A549 (cell line): Measurements from ENCODE around the gene TRAF3IP1. TPM values are rescaled to one million over a fixed set of nuclear protein-coding genes. Genes with fewer than 3 reads are reported as not detected.
A peak's percentile ranks its signal among the peaks of the same experiment; 100 is the strongest.

Experiments
- ATAC-seq, 2 experiments: fragments of 200-7000 bp in 1 of 2; fragments of >200 bp in 1 of 2; cut with Nextera tagmentation in 1 of 2; cut with Tn5 transposase in 1 of 2; 3 replicates each; pipeline versions ENCODE4 v1.8.0 to v1.9.1; 2018 to 2020; ENCODE audit warnings: mild to moderate bottlenecking in 1 of 2, moderate library complexity in 1 of 2
- CTCF ChIA-PET: fragments of 300-600 bp; sonication (Branson Sonifier 250); formaldehyde crosslinking; extraction: SDS; loops from one replicate; lab custom pipeline; 2021; ENCODE audit warnings: antibody characterized with exemption, inconsistent platforms; lab: Yijun Ruan, JAX
- POLR2A ChIA-PET: fragments of 350-600 bp; formaldehyde crosslinking; extraction: SDS; loops from one replicate; lab custom pipeline; 2021; ENCODE audit warnings: antibody characterized with exemption, inconsistent platforms; lab: Yijun Ruan, JAX
- DNase-seq, 2 experiments: peaks; one replicate each; pipeline versions ENCODE4 v3.0.0 to v3.0.0-alpha.2; 2011 to 2016; ENCODE audit warnings: low read depth in 1 of 2, low spot score in 1 of 2
- FAIRE-seq: peaks from 2 replicates; lab custom pipeline; 2011; peaks lifted over from hg19 to GRCh38; lab: Jason Lieb, UNC
- H3K27ac ChIP-seq, 2 experiments: fragments of >200 bp; sonication (Bioruptor Twin); formaldehyde crosslinking; 3 replicates each; pipeline ENCODE4 v1.5.1; 2016 to 2017
- H3K4me1 ChIP-seq: fragments of >200 bp; sonication (Bioruptor Twin); formaldehyde crosslinking; 3 replicates; pipeline ENCODE4 v1.6.1; 2016
- H3K4me2 ChIP-seq: fragments of >200 bp; sonication (Bioruptor Twin); formaldehyde crosslinking; 3 replicates; pipeline ENCODE4 v1.6.1; 2016
- H3K4me3 ChIP-seq: fragments of >200 bp; sonication (Bioruptor Twin); formaldehyde crosslinking; 3 replicates; pipeline ENCODE4 v1.5.1; 2016
- H3K9me3 ChIP-seq: fragments of >200 bp; sonication (Bioruptor Twin); formaldehyde crosslinking; 3 replicates; pipeline ENCODE4 v1.6.1; 2016
- CBX2 ChIP-seq: fragments of 200-600 bp; sonication (generic); IDR thresholded peaks from 2 replicates; pipeline ENCODE4 v1.6.1; 2016; ENCODE audit warnings: low read depth, mild to moderate bottlenecking, borderline replicate concordance
- CEBPB ChIP-seq, 2 experiments: fragments of >200 bp in 1 of 2; sonication (Bioruptor Twin) in 1 of 2; formaldehyde crosslinking in 1 of 2; IDR thresholded peaks; 2 replicates each; pipeline ENCODE4 v1.6.1; 2012 to 2016
- EHF ChIP-seq: fragments of 250-450 bp; sonication (Bioruptor Pico); IDR thresholded peaks from 2 replicates; pipeline ENCODE4 v1.5.0; 2020; ENCODE audit warnings: mild to moderate bottlenecking
- EHMT2 ChIP-seq: fragments of 200-600 bp; sonication (generic); IDR thresholded peaks from 2 replicates; pipeline ENCODE4 v1.6.1; 2016; ENCODE audit warnings: antibody characterized with exemption, low read depth, mild to moderate bottlenecking, moderate library complexity
- ESRRA ChIP-seq: fragments of 150-350 bp; IDR thresholded peaks from 2 replicates; pipeline ENCODE4 v1.6.1; 2014; ENCODE audit warnings: mild to moderate bottlenecking, low read length, borderline replicate concordance
- FOSL2 ChIP-seq, 2 experiments: fragments of 450-650 bp in 1 of 2; fragments of >200 bp in 1 of 2; sonication (Bioruptor Twin) in 1 of 2; formaldehyde crosslinking; IDR thresholded peaks; 2 replicates each; pipeline versions ENCODE4 v1.5.0 to v1.6.1; 2016 to 2020; ENCODE audit warnings: mild to moderate bottlenecking in 1 of 2, moderate library complexity in 1 of 2
- GATA3 ChIP-seq: IDR thresholded peaks from 2 replicates; pipeline ENCODE4 v1.6.1; 2012; ENCODE audit warnings: borderline replicate concordance
- JUN ChIP-seq, 2 experiments: fragments of >200 bp; sonication (Bioruptor Twin); formaldehyde crosslinking; IDR thresholded peaks; 2 replicates in 1 of 2; 3 replicates in 1 of 2; pipeline ENCODE4 v1.6.1; 2016 to 2017
- MYC ChIP-seq: IDR thresholded peaks from 2 replicates; pipeline ENCODE4 v1.6.1; 2012; ENCODE audit warnings: mild to moderate bottlenecking, inconsistent platforms, low read length, improper control_type of control experiment, borderline replicate concordance
- NPAS2 ChIP-seq: fragments of 250-450 bp; sonication (Bioruptor Pico); IDR thresholded peaks from 2 replicates; pipeline ENCODE4 v1.8.0; 2022; ENCODE audit warnings: mild to moderate bottlenecking, moderate library complexity, borderline replicate concordance
- NR3C1 ChIP-seq: fragments of >200 bp; sonication (Bioruptor Twin); formaldehyde crosslinking; IDR thresholded peaks from 3 replicates; pipeline ENCODE4 v1.6.1; 2017
- PHF8 ChIP-seq: fragments of 200-600 bp; sonication (generic); IDR thresholded peaks from 2 replicates; pipeline ENCODE4 v1.6.1; 2016; ENCODE audit warnings: low read depth, mild to moderate bottlenecking, antibody characterized with exemption, moderate library complexity, borderline replicate concordance
- RCOR1 ChIP-seq: fragments of 150-350 bp; IDR thresholded peaks from 2 replicates; pipeline ENCODE4 v1.6.1; 2014; ENCODE audit warnings: antibody characterized with exemption, low read length, low read depth
- RFX5 ChIP-seq: fragments of 450-650 bp; IDR thresholded peaks from 2 replicates; pipeline ENCODE4 v1.7.1; 2014; ENCODE audit warnings: antibody characterized with exemption, mild to moderate bottlenecking, moderate library complexity
- SREBF2 ChIP-seq: fragments of 450-650 bp; IDR thresholded peaks from 2 replicates; pipeline ENCODE4 v1.6.1; 2014; ENCODE audit warnings: mild to moderate bottlenecking, moderate library complexity
- ZC3H11A ChIP-seq: fragments of 450-650 bp; IDR thresholded peaks from 2 replicates; pipeline ENCODE4 v1.6.1; 2014; ENCODE audit warnings: antibody characterized with exemption, mild to moderate bottlenecking
- ZFP36 ChIP-seq: fragments of 450-650 bp; IDR thresholded peaks from 2 replicates; pipeline ENCODE4 v1.6.1; 2014; ENCODE audit warnings: borderline replicate concordance; ENCODE audit not compliant: partially characterized antibody
- ZNF302 ChIP-seq: fragments of 250-450 bp; sonication (Bioruptor Pico); IDR thresholded peaks from 2 replicates; pipeline ENCODE4 v1.9.0; 2021; ENCODE audit warnings: inconsistent platforms, mild to moderate bottlenecking, moderate library complexity
- ZSCAN20 ChIP-seq: fragments of 250-450 bp; sonication (Bioruptor Pico); IDR thresholded peaks from 2 replicates; pipeline ENCODE4 v1.8.0; 2022; ENCODE audit warnings: mild to moderate bottlenecking, moderate library complexity
- WGBS: methylation state at CpG from one replicate; pipeline ENCODE4 v1.1.6; 2017; ENCODE audit errors: missing lambda C conversion rate; 5-methylcytosine and 5-hydroxymethylcytosine counted together
- polyA plus RNA-seq, 4 experiments: library from polyadenylated mRNA; depleted of rRNA in 3 of 4; stranded (reverse); fragments of >200 nt; fragmentation: RNase III in 1 of 4; extraction: RNeasy Plus Mini Kit Qiagen cat#74134 plus additional on column Dnase treatment in 1 of 4; gene quantifications; 2 replicates in 3 of 4; 3 replicates in 1 of 4; pipeline ENCODE4 v1.2.3, GENCODE V29; 2011 to 2017
- TF ChIP-seq, protein P1 (sequence below): IDR thresholded peaks from 2 replicates; pipeline ENCODE4 v1.6.1; 2012
- TF ChIP-seq, protein P2 (sequence below): fragments of 450-650 bp; IDR thresholded peaks from 2 replicates; pipeline ENCODE4 v1.6.1; 2014; ENCODE audit warnings: antibody characterized with exemption
- TF ChIP-seq, protein P3 (sequence below): IDR thresholded peaks from 2 replicates; pipeline ENCODE4 v1.6.1; 2012
- TF ChIP-seq, protein P4 (sequence below): fragments of 200-600 bp; sonication (generic); IDR thresholded peaks from 2 replicates; pipeline ENCODE4 v1.6.1; 2016; ENCODE audit warnings: antibody characterized with exemption, mild to moderate bottlenecking, moderate library complexity
- TF ChIP-seq, protein P5 (sequence below): fragments of 150-350 bp; IDR thresholded peaks from 2 replicates; pipeline ENCODE4 v1.6.1; 2014; ENCODE audit warnings: low read depth, mild to moderate bottlenecking, low read length

The TRAF3IP1 gene
- polyA plus RNA-seq, 2 of the 4 experiments (the other 2 are of a cell fraction) = 10.6 to 19.2 TPM

DNA sequence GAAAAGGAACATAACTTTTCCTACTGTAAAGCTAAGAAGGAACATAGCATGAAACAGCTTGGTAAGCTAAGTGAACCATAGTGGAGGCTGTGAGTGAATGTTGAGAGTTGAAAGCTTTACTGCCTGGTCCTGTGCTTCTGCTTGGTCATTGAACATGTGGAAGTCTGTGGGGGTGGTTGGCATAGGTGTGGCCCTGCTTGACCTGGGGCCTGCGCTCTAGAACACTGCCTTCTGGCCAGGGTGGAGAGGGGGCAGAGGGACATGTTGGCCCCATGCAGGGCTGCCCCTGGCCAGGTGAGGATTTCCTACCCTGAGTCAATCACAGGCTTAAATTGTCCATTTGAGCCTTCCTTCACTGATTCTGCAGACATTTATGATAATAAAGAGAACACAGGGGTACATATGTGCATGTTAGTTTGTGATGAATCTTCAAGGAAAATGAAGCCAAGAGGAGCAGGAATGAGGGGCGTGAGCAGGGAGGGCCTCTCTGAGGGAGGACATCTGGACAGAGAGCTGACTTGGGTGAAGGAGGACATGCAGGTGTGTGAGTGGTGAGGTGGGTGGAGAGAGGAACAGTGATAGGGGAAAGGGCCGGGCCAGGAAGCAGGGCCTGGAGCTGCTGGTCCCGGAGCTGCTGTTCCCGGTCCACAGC is 16.6 kb downstream of the TRAF3IP1 start:
- CTCF ChIA-PET = interaction anchor here (0.6 to 2.3 kb wide), 6 partner anchors 11 to 81 kb away, joined by 3 to 9 read pairs (median 6); no protein-coding TSS in a partner anchor
- ATAC-seq = no peak

DNA sequence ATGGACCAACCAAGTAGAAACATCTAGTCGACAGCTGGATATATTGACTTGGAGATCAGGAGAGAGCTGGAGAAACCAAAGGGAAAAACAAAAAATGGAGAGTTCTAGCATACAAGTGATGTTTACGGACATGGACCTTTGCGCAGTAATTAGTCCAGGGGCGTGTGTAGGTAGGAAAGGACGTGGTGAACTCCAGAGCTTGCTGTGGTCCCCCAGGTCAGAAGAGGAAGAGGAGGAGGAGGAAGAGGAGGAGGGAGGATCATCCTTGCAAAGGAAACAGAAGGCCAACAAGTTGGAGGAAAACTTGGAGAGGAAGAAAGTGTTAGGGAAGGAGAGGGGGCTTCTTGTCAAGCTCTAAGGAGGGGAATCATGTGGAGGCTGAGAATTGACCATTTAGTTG is 17.5 kb downstream of the TRAF3IP1 start:
- Histone ChIP-seq H3K4me3 (no peak overlapping the region), H3K4me2 (no peak overlapping the region), H3K4me1 (peaks cover 6% of the 10 kb centered on the region; the same call in 2 of the 3 replicates), H3K9me3 (no peaks in the 10 kb centered on the region), H3K27ac (no peak overlapping the region)
- CTCF ChIA-PET = interaction anchor here (0.9 to 3.9 kb wide), 9 partner anchors 16 to 448 kb away, joined by 3 to 18 read pairs (median 6); partner anchors contain the start of genes PER2 and TRAF3IP1
- TF ChIP-seq ZNF302 (CRISPR knock-in tag) (no peak), GATA3 (no peak), RCOR1 (no peak), RFX5 (no peak), ESRRA (no peak)
- TF ChIP-seq, protein P1, sequence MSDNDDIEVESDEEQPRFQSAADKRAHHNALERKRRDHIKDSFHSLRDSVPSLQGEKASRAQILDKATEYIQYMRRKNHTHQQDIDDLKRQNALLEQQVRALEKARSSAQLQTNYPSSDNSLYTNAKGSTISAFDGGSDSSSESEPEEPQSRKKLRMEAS = no peak
- FAIRE-seq (no peak), DNase-seq (no peak), ATAC-seq (no peak)
- 92% methylated on average over 5 of the region's 5 CpGs for WGBS
- POLR2A ChIA-PET = no interaction called here

More for the DNA sequence above, 16.6 kb downstream of the TRAF3IP1 start:
- no peaks in the 10 kb centered on the region for H3K9me3 ChIP-seq
- FAIRE-seq (no peak), DNase-seq (no peak)
- H3K4me3 ChIP-seq = no peak overlapping the region
- TF ChIP-seq CBX2 = no peak
- TF ChIP-seq EHMT2 = no peak
- TF ChIP-seq ZSCAN20 = no peak
- TF ChIP-seq FOSL2 (IDR thresholded peaks at IDR 0.05) = no peak
- no peak for TF ChIP-seq FOSL2 (CRISPR knock-in tag; IDR thresholded peaks at IDR 0.05)
- TF ChIP-seq, protein P2, sequence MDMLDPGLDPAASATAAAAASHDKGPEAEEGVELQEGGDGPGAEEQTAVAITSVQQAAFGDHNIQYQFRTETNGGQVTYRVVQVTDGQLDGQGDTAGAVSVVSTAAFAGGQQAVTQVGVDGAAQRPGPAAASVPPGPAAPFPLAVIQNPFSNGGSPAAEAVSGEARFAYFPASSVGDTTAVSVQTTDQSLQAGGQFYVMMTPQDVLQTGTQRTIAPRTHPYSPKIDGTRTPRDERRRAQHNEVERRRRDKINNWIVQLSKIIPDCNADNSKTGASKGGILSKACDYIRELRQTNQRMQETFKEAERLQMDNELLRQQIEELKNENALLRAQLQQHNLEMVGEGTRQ = no peak
- no peak for TF ChIP-seq CEBPB (IDR thresholded peaks at IDR 0.05)
- no peak for TF ChIP-seq SREBF2
- TF ChIP-seq RFX5 = no peak
- TF ChIP-seq EHF (CRISPR knock-in tag) = no peak
- TF ChIP-seq PHF8 = no peak
- TF ChIP-seq, protein P3, sequence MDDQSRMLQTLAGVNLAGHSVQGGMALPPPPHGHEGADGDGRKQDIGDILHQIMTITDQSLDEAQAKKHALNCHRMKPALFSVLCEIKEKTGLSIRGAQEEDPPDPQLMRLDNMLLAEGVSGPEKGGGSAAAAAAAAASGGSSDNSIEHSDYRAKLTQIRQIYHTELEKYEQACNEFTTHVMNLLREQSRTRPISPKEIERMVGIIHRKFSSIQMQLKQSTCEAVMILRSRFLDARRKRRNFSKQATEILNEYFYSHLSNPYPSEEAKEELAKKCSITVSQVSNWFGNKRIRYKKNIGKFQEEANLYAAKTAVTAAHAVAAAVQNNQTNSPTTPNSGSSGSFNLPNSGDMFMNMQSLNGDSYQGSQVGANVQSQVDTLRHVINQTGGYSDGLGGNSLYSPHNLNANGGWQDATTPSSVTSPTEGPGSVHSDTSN = no peak
- no peak for TF ChIP-seq ZFP36
- no peak overlapping the region for H3K27ac ChIP-seq
- POLR2A ChIA-PET = no interaction called here
- no peak overlapping the region for H3K4me2 ChIP-seq
- 86% methylated on average over 5 of the region's 5 CpGs for WGBS
- H3K4me1 ChIP-seq = peaks cover 6% of the 10 kb centered on the region; the same call in 2 of the 3 replicates

DNA sequence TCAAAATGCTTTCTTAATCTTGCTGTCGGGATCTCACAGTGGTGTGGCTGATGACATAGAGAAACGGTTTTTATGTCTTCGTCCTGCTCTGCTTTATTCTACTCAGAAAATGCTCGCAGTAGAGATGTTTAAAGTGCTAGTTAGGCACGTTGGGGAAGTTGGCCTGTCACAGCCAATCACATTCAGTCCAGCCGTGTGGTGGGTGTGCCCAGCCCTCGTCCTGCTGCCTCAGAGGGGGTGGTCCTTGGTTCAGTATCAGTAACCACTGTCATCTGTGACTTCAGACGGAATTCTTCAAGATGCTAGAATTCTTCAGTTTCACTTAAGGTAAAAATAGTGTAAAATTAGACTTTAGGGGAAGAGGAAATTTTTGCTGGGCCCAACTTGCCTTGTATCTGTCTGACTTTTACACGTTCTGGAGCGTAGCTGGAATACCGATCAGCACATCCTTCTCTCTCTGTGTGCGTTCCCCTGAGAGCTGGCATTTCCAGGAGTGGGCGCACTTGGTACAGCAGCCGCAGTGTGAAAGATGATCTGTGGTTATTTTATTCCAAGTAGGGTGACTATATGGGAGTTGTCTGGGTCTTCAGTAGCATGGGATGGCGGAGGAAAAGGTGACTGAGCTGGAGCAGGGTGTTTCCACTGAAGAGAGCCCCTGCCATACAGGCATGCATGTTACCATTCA is 18.5 kb downstream of the TRAF3IP1 start:
- FAIRE-seq = no peak
- ChIA-PET CTCF (interaction anchor here (0.6 to 3.9 kb wide), 17 partner anchors 9 to 447 kb away, joined by 3 to 27 read pairs (median 4); partner anchors contain the start of genes PER2 and TRAF3IP1), POLR2A (no interaction called here)
- Histone ChIP-seq H3K4me1 (peaks cover 6% of the 10 kb centered on the region; the same call in 2 of the 3 replicates), H3K4me3 (no peak overlapping the region), H3K27ac (peak overlapping the region in 1 of 2 experiments; percentile 47; a peak in 2 of 6 replicates), H3K4me2 (no peak overlapping the region), H3K9me3 (no peaks in the 10 kb centered on the region)
- ATAC-seq = peak in 1 of 2 experiments; percentile 45; a peak in 3 of 6 replicates
- WGBS = 84% methylated on average over 15 of the region's 15 CpGs
- DNase-seq = no peak
- TF ChIP-seq PHF8 (no peak), NPAS2 (CRISPR knock-in tag) (no peak), SREBF2 (no peak), ZNF302 (CRISPR knock-in tag) (no peak), ZC3H11A (no peak), JUN (IDR thresholded peaks at IDR 0.05) (no peak), NR3C1 (no peak), ESRRA (no peak), MYC (no peak), FOSL2 (IDR thresholded peaks at IDR 0.05) (no peak), FOSL2 (CRISPR knock-in tag; IDR thresholded peaks at IDR 0.05) (no peak), CBX2 (no peak)
- TF ChIP-seq, protein P4, sequence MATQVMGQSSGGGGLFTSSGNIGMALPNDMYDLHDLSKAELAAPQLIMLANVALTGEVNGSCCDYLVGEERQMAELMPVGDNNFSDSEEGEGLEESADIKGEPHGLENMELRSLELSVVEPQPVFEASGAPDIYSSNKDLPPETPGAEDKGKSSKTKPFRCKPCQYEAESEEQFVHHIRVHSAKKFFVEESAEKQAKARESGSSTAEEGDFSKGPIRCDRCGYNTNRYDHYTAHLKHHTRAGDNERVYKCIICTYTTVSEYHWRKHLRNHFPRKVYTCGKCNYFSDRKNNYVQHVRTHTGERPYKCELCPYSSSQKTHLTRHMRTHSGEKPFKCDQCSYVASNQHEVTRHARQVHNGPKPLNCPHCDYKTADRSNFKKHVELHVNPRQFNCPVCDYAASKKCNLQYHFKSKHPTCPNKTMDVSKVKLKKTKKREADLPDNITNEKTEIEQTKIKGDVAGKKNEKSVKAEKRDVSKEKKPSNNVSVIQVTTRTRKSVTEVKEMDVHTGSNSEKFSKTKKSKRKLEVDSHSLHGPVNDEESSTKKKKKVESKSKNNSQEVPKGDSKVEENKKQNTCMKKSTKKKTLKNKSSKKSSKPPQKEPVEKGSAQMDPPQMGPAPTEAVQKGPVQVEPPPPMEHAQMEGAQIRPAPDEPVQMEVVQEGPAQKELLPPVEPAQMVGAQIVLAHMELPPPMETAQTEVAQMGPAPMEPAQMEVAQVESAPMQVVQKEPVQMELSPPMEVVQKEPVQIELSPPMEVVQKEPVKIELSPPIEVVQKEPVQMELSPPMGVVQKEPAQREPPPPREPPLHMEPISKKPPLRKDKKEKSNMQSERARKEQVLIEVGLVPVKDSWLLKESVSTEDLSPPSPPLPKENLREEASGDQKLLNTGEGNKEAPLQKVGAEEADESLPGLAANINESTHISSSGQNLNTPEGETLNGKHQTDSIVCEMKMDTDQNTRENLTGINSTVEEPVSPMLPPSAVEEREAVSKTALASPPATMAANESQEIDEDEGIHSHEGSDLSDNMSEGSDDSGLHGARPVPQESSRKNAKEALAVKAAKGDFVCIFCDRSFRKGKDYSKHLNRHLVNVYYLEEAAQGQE = no peak
- TF ChIP-seq, protein P5, sequence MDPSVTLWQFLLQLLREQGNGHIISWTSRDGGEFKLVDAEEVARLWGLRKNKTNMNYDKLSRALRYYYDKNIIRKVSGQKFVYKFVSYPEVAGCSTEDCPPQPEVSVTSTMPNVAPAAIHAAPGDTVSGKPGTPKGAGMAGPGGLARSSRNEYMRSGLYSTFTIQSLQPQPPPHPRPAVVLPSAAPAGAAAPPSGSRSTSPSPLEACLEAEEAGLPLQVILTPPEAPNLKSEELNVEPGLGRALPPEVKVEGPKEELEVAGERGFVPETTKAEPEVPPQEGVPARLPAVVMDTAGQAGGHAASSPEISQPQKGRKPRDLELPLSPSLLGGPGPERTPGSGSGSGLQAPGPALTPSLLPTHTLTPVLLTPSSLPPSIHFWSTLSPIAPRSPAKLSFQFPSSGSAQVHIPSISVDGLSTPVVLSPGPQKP = no peak
